Measurements from ENCODE around the gene BICC1.
A peak's percentile ranks its signal among the peaks of the same experiment; 100 is the strongest.
"Not testable (repeated sequence)": the region's sequence is repeated elsewhere in the genome, so short reads cannot be mapped to it uniquely, and the experiment has no call there.

The BICC1 gene

GRCh38 chr10:58846856-58847255 lies 334.2 kb downstream of the BICC1 start:
- no peak overlapping the region for H3K4me3 ChIP-seq (replicated peaks in 1 of 2; ENCODE audit: low read depth in 2 of 2, low read length in 2 of 2)
- no peak for DNase-seq (ENCODE audit: low read depth in 2 of 2)
- TF ChIP-seq CTCF (IDR thresholded peaks at IDR 0.05; ENCODE audit: low read depth, low read length): no peak

- no peak for TF ChIP-seq CTCF (IDR thresholded peaks at IDR 0.05; ENCODE audit: low read depth, low read length)
- no peak overlapping the region for H3K4me3 ChIP-seq (replicated peaks in 1 of 2; ENCODE audit: low read depth in 2 of 2, low read length in 2 of 2)
- peak in 1 of 2 donors; percentile 55 for DNase-seq (ENCODE audit: low read depth in 2 of 2)
These were observed 338.9 kb downstream of the BICC1 start for GRCh38 chr10:58851606-58852005.

- DNase-seq (ENCODE audit: low read depth in 2 of 2): no peak
- no peak overlapping the region for H3K4me3 ChIP-seq (replicated peaks in 1 of 2; ENCODE audit: low read depth in 2 of 2, low read length in 2 of 2)
- no peak for TF ChIP-seq CTCF (IDR thresholded peaks at IDR 0.05; ENCODE audit: low read depth, low read length)
These were observed 341.0 kb downstream of the BICC1 start for GRCh38 chr10:58853668-58854067.

GRCh38 chr10:58854811-58855210 lies 342.1 kb downstream of the BICC1 start:
- DNase-seq (ENCODE audit: low read depth in 2 of 2): no peak
- no peak overlapping the region for H3K4me3 ChIP-seq (replicated peaks in 1 of 2; ENCODE audit: low read depth in 2 of 2, low read length in 2 of 2)
- no peak for TF ChIP-seq CTCF (IDR thresholded peaks at IDR 0.05; ENCODE audit: low read depth, low read length)

- H3K4me3 ChIP-seq (replicated peaks in 1 of 2; ENCODE audit: low read depth in 2 of 2, low read length in 2 of 2): no peak overlapping the region
- DNase-seq (ENCODE audit: low read depth in 2 of 2): peak; percentile 96 to 99
- TF ChIP-seq CTCF (IDR thresholded peaks at IDR 0.05; ENCODE audit: low read depth, low read length): no peak
These were observed 344.0 kb downstream of the BICC1 start for GRCh38 chr10:58856508-58857240.

- no peak overlapping the region for H3K4me3 ChIP-seq (replicated peaks in 1 of 2; ENCODE audit: low read depth in 2 of 2, low read length in 2 of 2)
- TF ChIP-seq CTCF (IDR thresholded peaks at IDR 0.05; ENCODE audit: low read depth, low read length): no peak
- peak in 1 of 2 donors; percentile 17 for DNase-seq (ENCODE audit: low read depth in 2 of 2)
These were observed 344.7 kb downstream of the BICC1 start for GRCh38 chr10:58857251-58857805.

- not testable (repeated sequence) for DNase-seq (ENCODE audit: low read depth in 2 of 2); H3K4me3 ChIP-seq (replicated peaks in 1 of 2; ENCODE audit: low read depth in 2 of 2, low read length in 2 of 2)
These were observed 345.5 kb downstream of the BICC1 start for GRCh38 chr10:58858123-58858522.

Data from cardiac fibroblast (primary cell).